Kasumi-1 (cell line): ENCODE measurements around the gene SMIM11.
A peak's percentile ranks its signal among the peaks of the same experiment; 100 is the strongest.
"Not testable (repeated sequence)": the region's sequence is repeated elsewhere in the genome, so short reads cannot be mapped to it uniquely, and the experiment has no call there.

ENCODE experiments used
- DNase-seq, 2 experiments: peaks; one replicate each; lab custom pipeline; 2025; lab: John Stamatoyannopoulos, UW

SMIM11 gene, protein sequence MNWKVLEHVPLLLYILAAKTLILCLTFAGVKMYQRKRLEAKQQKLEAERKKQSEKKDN

DNA sequence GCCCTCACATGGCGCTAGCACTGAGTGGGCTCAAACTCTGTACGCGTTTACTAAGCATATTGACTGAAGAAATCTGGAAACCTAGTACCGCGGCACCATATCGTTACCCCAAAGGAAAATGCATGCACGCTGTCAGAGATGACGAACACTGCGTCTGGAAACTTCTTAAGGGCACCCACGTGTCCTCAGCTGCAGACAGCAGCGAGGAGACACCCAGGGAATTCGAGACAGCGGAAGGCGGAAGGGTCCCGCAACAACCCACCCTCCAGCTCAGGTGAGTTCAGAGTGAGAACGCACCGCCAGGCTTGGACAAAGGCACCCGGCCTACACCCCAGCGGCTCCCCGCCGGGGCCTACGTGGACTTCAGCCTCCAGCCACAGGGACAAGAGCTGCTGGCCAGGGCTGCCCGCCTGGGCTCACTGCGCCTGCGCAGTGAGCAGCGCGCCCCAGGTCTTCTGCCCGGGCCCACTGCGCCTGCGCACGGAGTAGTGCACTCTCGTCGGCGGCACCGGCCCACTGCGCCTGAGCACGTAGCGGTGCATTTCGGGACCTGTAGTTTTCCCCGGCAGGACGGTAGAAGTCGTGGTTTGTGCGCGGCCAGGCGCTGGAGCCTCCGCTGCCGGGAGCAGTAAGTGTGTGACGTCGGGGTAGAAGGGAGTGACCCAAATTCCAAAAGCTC lies at the start of gene SMIM11:
Gene SMIM11 (plus strand): TSS at position 568 of the 679 bp plus-strand sequence. CDS start 3,998 bp downstream, outside the sequence.
- DNase-seq, result not testable (repeated sequence)

DNA sequence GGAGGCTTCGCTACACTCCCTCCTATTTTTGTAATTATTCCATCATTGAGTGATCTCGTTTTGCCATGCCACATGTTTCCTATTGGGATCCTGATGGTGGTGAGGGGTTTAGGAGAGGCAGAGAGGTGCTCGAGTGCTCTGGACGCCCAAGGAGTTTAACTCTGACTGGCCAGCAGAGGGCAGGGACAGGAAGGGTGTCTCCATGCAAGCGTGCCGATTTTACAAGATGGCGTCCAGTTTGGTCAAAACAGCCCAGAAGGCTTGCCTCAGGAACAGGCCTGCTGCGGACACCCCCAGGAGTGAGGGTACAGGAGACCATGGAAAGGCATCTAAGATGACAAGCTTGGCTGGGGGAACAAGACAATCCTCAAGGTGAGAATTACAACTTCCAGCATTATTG lies 45.3 kb upstream of the SMIM11 start:
- no peak for DNase-seq

GRCh38 chr21:34331726-34332125 lies 43.6 kb upstream of the SMIM11 start:
- no peak for DNase-seq

DNA sequence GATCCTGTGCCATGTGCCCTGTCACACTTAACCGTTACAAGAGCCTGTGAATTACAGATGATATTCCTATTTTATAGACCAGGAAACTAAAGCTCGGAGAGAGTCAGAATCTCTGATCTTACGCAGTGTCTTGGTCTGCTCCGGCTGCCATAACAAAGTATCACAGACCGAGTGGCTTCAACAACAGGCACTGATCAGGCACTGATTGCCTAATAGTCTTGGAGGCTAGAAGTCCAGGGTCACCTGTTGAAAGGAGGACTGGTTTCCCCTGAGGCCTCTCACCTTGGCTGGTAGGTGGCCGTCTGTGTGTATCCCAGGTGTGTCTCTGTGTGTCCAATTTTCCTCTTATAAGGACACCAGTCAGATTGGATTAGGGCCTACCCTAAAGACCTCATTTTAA lies 43.0 kb upstream of the SMIM11 start:
- no peak for DNase-seq

DNA sequence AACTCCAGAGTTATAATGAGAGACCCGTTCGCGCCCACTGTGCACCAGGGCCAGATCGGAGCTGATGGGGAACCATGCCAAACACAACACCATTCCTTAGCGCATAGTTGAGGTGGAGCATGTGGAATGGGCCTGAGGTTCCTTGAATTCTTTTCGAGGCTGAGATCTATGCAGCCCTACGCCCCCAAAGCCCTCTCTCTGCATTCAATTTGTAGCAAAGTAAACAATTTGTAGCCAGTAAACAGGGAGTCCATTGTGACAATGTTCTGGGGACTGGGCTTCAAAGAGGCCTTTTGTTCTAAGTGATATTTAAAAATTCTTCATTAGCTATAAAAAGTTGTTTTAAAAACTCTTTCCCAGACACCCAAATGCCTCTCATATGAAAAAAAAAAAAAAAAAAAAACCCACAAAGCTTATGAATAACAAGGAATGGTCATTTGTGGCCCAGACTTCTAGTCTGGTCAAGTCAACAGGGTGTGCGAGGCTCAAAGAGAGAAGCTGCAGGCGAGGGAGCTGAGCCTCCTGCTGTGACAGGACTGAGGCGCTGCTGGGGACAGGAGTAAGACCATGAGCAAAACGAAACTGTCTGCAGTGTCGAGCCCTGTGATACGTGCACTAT lies 42.1 kb upstream of the SMIM11 start:
- no peak for DNase-seq

- no peak for DNase-seq
Observed at GRCh38 chr21:34335316-34335715, 40.0 kb upstream of the SMIM11 start.

DNA sequence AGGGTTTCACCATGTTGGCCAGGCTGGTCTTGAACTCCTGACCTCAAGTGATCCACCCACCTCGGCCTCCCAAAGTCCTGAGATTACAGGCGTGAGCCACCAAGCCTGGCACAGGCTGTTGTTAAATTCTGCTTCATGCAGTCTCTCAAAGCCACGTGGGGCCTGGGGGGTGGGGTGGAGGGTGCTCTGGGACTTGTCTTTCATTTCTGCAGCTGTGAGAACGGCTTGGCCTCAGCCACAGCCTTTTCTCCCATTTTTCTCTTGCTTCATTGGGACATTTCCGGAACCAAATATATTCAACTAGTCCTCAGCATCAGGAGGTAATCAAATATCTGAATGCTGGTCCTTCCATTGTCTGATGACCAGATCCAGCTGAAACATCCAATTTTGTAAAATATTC lies 39.1 kb upstream of the SMIM11 start:
- no peak for DNase-seq

DNA sequence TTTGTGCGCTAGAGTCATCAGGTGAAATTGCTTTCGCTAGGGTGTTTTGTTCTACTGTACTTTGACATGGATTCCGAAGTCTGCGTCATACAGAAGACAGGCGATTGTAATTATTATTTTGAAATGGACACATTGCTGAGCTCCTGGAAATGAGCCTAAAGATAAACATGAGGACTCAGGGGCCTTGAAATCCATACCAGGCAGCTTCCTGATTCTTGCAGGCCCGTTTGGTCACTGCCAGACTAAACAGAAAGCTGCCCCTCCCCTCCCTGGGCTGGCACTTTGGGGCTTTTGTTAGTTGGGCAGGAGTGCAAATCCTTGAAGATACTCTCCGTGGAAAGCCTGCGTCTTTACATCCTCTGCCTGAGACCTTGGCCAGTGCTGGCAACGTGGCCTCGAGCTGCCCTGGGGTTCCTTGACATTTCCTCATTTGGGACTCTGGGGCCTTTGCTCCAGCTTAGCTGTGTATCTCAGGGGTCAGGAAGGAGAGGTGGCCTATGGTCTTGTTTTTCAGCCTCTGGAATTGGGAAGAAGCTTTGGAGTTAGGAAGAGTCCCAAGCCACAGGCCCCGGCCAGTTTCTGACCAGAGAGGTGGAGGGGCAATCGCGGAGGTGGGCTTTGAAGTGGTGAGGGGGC lies 38.4 kb upstream of the SMIM11 start:
- no peak for DNase-seq

DNA sequence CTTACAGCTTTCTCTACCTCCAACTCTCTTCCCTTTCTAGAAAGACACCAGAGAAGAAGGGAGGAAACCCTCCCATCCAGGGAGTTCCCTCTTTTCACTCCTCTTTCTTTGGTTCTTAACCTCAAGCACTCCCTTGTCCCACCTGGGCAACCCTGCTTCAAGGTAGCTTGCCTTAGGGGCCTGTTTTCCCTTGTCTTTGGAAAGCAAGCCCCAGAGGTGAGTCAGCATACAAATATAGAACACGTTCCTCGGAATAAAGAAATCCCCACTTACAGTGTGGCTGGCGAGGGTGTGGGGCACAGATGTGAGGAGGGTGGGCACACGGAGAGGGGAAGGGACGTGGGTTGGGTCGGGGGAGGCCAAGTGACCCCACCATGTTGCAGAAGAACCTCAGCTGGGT lies 37.6 kb upstream of the SMIM11 start:
- DNase-seq, result no peak

GRCh38 chr21:34338226-34338625 lies 37.1 kb upstream of the SMIM11 start:
- no peak for DNase-seq

GRCh38 chr21:34340061-34340460 lies 35.2 kb upstream of the SMIM11 start:
- DNase-seq, result no peak

- DNase-seq, result no peak
Observed at GRCh38 chr21:34342476-34342875, 32.8 kb upstream of the SMIM11 start.

DNA sequence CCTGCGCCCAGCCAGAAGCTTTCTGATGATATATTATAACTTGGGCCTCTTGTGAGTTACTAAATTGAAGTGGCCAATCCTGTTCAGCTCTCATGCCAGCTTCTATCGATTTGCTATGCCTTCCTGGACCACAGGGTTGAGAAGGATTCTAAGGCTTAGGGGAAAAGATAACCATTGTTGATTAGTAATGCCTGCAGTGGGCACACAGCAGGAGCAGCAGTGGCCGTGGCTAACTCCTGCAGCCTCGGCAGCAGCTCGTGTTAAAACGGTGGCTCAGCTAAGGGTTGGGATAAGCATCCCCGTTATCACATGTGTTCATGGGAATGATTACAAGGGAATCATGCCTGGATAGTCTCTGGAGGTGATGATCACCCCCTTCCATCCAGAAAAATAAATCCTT lies 32.0 kb upstream of the SMIM11 start:
- no peak for DNase-seq

GRCh38 chr21:34343838-34344381 lies 31.4 kb upstream of the SMIM11 start:
- DNase-seq, result no peak

DNA sequence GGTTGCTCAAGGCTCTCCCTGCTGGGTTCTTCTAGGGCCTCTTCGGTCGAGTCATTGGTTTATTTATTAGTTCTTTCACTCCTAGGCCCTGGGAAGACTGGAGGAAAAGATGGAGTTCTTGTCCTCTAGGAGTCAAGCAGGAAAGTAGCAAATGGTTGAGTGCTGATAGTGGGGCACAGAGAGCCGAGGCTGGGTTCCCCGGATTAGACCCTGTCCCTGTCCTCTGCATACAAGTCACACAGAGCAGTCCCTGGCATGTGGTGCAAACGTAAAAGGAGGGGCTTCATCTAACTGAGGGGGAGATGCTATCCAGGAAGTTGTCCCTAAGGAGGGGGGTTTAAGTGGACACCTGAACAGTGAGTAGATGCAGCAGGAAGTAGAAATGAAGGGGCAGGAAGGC lies 30.7 kb upstream of the SMIM11 start:
- no peak for DNase-seq

GRCh38 chr21:34345091-34345871 lies 30.0 kb upstream of the SMIM11 start:
- DNase-seq, result no peak

DNA sequence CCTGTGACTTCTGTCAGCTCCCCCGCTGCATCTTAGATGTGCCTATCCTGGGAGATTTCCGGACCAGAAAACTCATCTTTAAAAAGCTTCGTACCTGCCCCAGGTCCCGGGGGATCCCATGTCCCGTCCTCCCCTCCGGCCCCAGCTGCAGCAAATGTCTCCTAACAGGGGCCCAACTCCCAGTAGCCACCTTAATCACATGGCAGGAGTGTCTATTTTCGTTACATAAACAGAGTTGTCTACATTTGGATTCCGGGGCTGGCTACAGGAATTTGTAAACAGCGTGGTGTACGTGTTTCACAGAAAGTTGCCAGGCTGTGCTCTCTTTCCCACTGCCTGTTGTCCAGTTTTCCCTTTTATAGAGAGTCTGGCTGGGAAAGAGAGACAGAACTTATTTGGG lies 29.4 kb upstream of the SMIM11 start:
- no peak for DNase-seq

- DNase-seq, result no peak
Observed at GRCh38 chr21:34348890-34349519, 26.3 kb upstream of the SMIM11 start.

DNA sequence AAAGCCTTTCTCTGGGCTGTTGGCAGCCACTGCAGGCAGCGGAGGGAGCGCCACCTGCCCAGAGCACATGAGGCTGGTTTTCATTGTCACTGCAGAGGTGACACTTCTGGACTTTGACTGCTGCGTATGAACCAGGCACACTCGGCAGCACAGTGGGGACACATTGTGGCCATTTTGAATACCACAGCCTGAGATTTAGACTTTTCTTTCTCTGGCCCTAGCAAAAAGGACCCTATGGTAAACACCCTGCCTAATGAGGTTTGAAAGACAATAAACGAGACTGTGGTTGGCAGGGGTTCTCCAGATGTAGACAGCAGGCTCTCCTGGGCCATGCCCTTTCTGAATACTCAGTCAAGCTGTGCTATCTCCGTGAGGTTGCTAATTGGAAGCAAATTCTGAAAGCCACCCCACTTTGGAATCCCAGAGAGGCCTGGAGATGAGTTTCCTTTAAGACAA lies 23.5 kb upstream of the SMIM11 start:
- peak; percentile 82 to 84 for DNase-seq

- no peak for DNase-seq
Observed at GRCh38 chr21:34352556-34352955, 22.8 kb upstream of the SMIM11 start.

GRCh38 chr21:34353182-34353581 lies 22.1 kb upstream of the SMIM11 start:
- DNase-seq, result no peak

DNA sequence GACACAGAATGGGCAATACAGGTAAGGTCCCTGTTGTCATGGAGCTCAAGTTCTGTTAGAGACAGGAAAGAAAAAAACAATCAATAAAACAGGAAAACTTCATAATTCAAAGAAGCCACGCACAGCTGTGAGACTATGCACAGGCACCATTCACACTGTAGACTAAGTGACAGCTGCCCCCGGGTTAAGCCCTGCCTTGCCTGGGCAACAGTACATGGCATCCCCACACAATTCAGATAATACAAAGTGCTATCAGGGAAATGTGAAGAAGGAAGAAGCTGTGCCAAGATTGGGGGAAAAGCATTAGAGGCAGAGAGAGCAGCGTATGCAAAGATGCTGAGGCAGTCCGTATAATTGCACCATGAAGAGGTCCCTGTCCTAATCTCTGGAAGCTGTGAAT lies 20.5 kb upstream of the SMIM11 start:
- no peak for DNase-seq
